NT2/D1 (cell line): ENCODE results near the gene ATG101.

ENCODE experiments used
- DNase-seq: peaks from one replicate; pipeline ENCODE4 v3.0.0-alpha.2; 2011; ENCODE audit warnings: low read depth, low spot score
- H3K27me3 ChIP-seq: 2 replicates; pipeline ENCODE4 v1.6.0; 2011; ENCODE audit warnings: mild to moderate bottlenecking; ENCODE audit not compliant: insufficient read length, insufficient read depth
- H3K36me3 ChIP-seq: 2 replicates; pipeline ENCODE4 v1.6.1; 2011; ENCODE audit warnings: mild to moderate bottlenecking, low read length, mixed read lengths; ENCODE audit not compliant: insufficient read depth, insufficient read length
- H3K4me1 ChIP-seq: 2 replicates; pipeline ENCODE4 v1.5.1; 2011; ENCODE audit not compliant: insufficient read depth, insufficient read length
- H3K4me3 ChIP-seq: 2 replicates; pipeline ENCODE4 v1.5.1; 2011; ENCODE audit warnings: low read depth; ENCODE audit not compliant: insufficient read length
- H3K9ac ChIP-seq: 2 replicates; pipeline ENCODE4 v1.6.0; 2011; ENCODE audit warnings: low read depth; ENCODE audit not compliant: insufficient read length
- H3K9me3 ChIP-seq: 2 replicates; pipeline ENCODE4 v1.5.1; 2011; ENCODE audit warnings: mild to moderate bottlenecking, low read length; ENCODE audit not compliant: insufficient read depth
- SUZ12 ChIP-seq: IDR thresholded peaks from 2 replicates; pipeline ENCODE4 v1.6.1; 2011; ENCODE audit not compliant: insufficient read length, insufficient read depth; ENCODE audit errors: extremely low read depth
- YY1 ChIP-seq: IDR thresholded peaks from 2 replicates; pipeline ENCODE4 v1.6.1; 2011; ENCODE audit not compliant: insufficient read length, insufficient read depth
- ZNF274 ChIP-seq: IDR thresholded peaks from 2 replicates; pipeline ENCODE4 v1.6.1; 2011; ENCODE audit warnings: mild to moderate bottlenecking, low read depth, low read length

ATG101 gene

DNA sequence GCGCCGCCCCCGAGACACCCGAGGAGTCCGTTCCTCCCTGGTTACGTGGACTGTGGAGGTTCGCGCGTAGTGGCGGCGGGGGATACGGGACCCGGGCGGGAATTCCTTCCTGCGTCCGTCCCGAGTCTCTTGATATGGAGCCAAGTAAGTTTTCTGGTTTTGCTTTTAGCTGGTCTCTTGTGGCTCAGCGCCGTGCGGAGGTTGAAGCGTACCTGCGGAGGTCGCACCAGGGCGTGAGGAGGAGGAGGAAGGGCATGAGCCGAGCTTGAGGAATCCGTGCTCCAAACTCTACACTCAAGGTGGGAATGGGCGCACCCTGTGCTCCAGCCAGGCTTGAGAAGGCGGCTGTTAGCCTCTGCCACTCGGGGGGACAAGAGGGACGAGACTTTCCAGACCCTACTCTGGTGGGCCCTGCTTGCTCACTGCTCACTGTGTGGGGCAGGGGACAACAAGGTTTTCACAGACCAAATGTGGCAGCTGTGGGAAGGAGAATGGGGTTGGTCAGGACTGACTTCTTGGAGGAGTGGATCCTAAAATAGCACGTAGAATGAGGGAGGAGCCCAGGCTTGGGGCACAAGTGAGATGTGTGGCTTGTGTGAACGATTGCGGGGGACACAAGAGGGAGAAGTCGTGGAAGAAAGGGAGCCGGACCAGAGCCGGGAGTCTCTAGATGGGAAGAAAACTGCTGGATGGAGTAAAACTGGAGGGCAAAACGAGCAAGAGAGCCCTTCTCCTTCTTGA lies 577 bp downstream of the ATG101 start:
- no peak for DNase-seq
- peaks cover 2% of the 10 kb centered on the region for H3K27me3 ChIP-seq
- peaks cover 47% of the 10 kb centered on the region for H3K36me3 ChIP-seq
- H3K4me1 ChIP-seq: peaks cover 1% of the 10 kb centered on the region
- peak overlapping the region; percentile 86 for H3K4me3 ChIP-seq
- no peak for TF ChIP-seq ZNF274
- TF ChIP-seq YY1: no peak
- no peak for TF ChIP-seq SUZ12
- H3K9ac ChIP-seq: peak overlapping the region; percentile 91
- H3K9me3 ChIP-seq: no peaks in the 10 kb centered on the region

DNA sequence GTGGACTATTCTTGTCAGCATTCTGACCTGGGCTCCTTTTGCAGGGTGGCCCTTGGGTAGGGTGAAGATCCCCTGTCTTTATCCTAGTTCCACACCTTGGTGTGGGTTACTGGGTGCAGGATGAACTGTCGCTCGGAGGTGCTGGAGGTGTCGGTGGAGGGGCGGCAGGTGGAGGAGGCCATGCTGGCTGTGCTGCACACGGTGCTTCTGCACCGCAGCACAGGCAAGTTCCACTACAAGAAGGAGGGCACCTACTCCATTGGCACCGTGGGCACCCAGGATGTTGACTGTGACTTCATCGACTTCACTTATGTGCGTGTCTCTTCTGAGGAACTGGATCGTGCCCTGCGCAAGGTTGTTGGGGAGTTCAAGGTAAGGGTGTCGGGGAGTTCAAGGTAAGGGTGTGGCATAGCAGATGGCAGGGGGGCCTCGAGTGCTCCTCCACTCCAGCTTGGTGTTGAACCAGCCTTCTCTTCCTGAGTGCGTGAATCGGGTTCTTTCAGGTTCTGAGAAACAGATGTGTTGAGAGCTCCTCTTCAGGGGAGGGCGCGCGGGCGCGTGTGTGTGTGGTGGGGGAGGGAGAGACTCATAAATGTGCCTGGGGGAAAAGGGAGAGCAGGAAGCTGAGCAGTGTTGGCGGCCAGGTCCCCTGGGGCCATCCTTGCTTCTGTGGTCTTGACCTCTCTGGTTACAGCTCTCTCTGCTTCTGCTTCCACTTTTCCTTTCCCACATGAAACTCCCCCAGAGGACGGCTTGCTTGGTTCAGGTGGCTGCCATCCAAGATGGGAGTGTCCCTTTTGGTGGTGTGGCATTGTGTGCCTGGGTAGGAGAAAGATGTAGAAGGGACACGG lies 4.0 kb downstream of the ATG101 start:
- H3K4me3 ChIP-seq: no peak overlapping the region
- H3K27me3 ChIP-seq: no peaks in the 10 kb centered on the region
- peaks cover 81% of the 10 kb centered on the region for H3K36me3 ChIP-seq
- no peak for TF ChIP-seq SUZ12
- no peak for TF ChIP-seq YY1
- no peak for TF ChIP-seq ZNF274
- H3K9me3 ChIP-seq: no peaks in the 10 kb centered on the region
- DNase-seq: no peak
- H3K9ac ChIP-seq: no peak overlapping the region
- H3K4me1 ChIP-seq: peaks cover 1% of the 10 kb centered on the region

DNA sequence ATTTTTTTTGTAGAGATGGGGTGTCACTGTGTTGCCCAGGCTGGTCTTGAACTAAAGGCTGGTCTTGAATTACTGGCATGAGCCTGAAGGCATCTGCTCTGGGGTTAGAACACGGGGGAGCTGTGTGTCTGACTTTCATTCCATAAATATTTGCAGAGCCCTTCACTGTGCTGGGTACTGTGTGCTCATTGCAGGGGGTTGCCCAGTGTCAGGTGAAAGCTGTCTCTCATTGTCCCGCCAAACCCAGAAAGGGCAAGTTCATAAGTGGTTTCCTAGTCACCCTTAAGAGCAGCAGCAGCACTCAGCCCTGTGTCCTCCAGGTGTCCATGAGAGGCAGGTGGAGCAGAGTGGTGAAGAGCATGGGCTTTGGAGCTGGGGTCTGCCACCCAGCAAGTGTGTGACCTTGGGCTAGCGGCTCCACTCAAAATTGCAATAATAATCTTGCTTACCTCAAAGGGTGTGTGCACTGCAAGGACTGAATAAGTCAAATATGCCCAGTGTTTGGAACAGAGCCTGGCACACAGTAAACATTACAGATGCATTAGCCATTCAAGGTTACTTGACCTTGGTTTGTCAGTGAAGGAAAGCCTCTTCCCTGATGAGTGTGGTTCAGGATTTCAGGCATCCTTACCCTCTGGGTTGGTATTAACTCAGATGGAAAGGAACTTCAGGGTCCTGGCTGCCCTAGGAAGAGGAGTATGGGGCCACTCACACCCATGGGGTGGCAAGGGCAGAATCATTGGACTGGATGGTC lies 5.4 kb downstream of the ATG101 start:
- Histone ChIP-seq H3K4me1 (peaks cover 1% of the 10 kb centered on the region), H3K9ac (no peak overlapping the region), H3K36me3 (peaks cover 94% of the 10 kb centered on the region), H3K4me3 (no peak overlapping the region), H3K9me3 (no peaks in the 10 kb centered on the region), H3K27me3 (no peaks in the 10 kb centered on the region)
- TF ChIP-seq SUZ12: no peak
- no peak for TF ChIP-seq ZNF274
- no peak for DNase-seq

DNA sequence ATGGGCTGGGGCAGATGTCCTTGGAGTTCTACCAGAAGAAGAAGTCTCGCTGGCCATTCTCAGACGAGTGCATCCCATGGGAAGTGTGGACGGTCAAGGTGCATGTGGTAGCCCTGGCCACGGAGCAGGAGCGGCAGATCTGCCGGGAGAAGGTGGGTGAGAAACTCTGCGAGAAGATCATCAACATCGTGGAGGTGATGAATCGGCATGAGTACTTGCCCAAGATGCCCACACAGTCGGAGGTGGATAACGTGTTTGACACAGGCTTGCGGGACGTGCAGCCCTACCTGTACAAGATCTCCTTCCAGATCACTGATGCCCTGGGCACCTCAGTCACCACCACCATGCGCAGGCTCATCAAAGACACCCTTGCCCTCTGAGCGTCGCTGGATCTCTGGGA lies 7.0 kb downstream of the ATG101 start:
- Histone ChIP-seq H3K27me3 (no peaks in the 10 kb centered on the region), H3K36me3 (peaks cover 85% of the 10 kb centered on the region), H3K9ac (no peak overlapping the region), H3K4me1 (peaks cover 11% of the 10 kb centered on the region), H3K4me3 (no peak overlapping the region), H3K9me3 (no peaks in the 10 kb centered on the region)
- no peak for DNase-seq
- TF ChIP-seq SUZ12 (no peak), YY1 (no peak), ZNF274 (no peak)

DNA sequence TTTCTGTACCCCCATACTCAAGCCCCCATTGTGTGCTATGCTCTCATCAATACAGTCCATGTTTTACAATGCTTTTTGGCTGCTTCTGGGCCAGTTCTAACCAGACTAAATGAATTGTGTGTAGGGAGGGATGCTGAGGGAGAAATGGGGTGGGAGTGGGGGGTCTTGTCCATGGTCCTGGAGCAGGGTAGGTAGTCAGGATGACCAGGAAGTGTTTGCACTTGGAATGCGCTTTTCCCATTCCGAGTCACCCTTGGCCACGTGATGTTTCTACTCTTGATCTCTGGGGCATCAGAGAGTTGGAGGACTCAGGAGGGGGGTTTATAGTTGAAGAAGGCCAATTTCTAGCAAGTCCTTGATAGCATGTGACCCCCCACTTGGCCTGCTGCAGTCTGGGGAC lies 8.5 kb downstream of the ATG101 start:
- DNase-seq: no peak
- no peak for TF ChIP-seq SUZ12
- TF ChIP-seq YY1: no peak
- no peak for TF ChIP-seq ZNF274
- Histone ChIP-seq H3K27me3 (no peaks in the 10 kb centered on the region), H3K9ac (no peak overlapping the region), H3K4me3 (no peak overlapping the region), H3K4me1 (peaks cover 24% of the 10 kb centered on the region), H3K36me3 (peaks cover 70% of the 10 kb centered on the region), H3K9me3 (no peaks in the 10 kb centered on the region)

DNA sequence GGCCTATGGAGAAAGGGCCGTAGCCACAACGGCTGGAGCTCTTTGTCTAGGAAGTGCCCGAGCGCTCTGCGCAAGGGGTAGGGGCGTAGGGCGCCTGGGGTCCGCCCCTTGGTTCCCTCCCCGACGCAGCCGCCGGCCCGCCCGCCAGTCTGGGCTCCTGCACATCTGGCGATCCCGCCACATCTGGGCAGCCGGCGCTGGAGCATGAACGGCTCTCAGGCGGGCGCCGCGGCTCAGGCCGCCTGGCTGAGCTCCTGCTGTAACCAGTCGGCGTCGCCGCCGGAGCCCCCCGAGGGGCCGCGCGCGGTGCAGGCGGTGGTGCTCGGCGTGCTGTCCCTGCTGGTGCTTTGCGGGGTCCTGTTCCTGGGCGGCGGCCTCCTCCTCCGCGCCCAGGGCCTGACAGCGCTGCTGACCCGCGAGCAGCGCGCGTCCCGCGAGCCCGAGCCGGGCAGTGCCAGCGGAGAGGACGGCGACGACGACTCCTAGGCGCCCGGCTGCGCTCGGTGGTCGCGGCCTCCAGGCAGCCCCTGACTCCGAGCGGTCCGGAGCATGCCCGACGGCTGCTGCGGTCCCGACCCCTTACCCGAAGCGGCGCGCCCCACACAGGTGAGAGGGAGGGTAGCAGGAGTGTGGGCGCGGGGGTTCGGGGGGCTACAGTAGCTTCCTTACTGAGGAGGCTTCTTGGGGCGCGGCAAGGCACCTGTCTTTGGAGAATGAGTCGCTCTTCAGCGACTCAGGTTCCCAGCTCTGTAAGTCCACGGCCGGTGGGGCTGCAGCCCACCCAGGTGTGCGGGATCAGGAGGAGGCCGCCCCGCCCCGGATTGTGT lies 10.0 kb downstream of the ATG101 start, which contains the start of gene SMIM41:
TSS of gene SMIM41 (plus strand) at position 129 of the 827 bp plus-strand sequence. CDS start at position 205, 76 bp downstream.
- Histone ChIP-seq H3K9me3 (no peaks in the 10 kb centered on the region), H3K4me1 (peaks cover 25% of the 10 kb centered on the region), H3K36me3 (peaks cover 55% of the 10 kb centered on the region), H3K4me3 (no peak within 1 kb of the TSS), H3K9ac (no peak within 1 kb of the TSS), H3K27me3 (no peaks in the 10 kb centered on the region)
- no peak for TF ChIP-seq ZNF274
- TF ChIP-seq SUZ12: no peak
- DNase-seq: no peak
